GM21576 (cell line): ENCODE measurements around the gene PHKG2.
"Not testable (repeated sequence)": the region's sequence is repeated elsewhere in the genome, so short reads cannot be mapped to it uniquely, and the experiment has no call there.

Experiments used
- ATAC-seq: cut with Tn5 transposase; IDR thresholded peaks from one replicate; pipeline ENCODE4 v1.9.1; 2021; ENCODE audit warnings: mild to moderate bottlenecking, moderate library complexity; ENCODE audit not compliant: unreplicated experiment

PHKG2 gene, protein sequence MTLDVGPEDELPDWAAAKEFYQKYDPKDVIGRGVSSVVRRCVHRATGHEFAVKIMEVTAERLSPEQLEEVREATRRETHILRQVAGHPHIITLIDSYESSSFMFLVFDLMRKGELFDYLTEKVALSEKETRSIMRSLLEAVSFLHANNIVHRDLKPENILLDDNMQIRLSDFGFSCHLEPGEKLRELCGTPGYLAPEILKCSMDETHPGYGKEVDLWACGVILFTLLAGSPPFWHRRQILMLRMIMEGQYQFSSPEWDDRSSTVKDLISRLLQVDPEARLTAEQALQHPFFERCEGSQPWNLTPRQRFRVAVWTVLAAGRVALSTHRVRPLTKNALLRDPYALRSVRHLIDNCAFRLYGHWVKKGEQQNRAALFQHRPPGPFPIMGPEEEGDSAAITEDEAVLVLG

DNA sequence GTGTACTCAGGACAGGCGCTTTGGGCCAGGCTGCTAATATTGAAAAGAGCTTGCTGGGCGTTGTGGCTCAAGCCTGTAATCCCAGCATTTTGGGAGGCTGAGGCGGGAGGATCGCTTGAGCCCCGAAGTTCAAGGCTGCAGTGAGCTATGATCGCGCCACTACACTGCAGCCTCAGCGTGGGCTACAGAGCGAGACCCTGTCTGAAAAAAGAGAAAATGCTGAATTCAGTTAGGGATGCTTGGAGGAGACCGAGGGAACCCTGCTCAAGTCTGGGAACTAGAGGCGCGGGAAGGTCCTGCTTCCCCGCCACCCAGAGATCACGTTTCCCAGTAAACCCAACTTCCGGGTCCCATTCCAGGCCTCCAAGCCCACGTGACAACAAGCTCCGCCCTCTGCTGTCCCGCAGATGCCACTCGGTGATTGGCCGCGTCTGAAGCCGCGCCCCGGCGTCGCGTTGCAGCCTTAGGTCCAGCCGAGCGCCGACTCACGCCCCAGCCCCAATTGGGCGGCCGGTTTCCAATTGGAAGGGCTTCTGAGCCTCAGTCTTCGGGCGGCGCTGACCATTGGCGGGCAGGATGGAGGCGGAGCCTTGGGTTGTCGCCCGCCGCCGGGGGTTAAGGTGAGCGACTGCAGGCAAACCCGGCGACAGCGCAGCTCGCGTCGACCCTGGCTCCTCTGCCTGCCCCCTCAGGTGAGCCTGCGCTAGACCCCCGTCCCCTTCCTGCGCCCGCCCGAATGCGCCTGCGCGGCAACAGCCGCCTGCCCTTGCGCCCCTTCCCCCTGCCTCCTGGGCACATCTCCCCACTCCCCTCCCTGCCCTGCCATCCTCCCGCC lies at the start of gene PHKG2:
Gene PHKG2 (plus strand): TSS at position 627 of the 835 bp plus-strand sequence. CDS start 396 bp downstream, outside the sequence.
- peak; percentile 94 for ATAC-seq

DNA sequence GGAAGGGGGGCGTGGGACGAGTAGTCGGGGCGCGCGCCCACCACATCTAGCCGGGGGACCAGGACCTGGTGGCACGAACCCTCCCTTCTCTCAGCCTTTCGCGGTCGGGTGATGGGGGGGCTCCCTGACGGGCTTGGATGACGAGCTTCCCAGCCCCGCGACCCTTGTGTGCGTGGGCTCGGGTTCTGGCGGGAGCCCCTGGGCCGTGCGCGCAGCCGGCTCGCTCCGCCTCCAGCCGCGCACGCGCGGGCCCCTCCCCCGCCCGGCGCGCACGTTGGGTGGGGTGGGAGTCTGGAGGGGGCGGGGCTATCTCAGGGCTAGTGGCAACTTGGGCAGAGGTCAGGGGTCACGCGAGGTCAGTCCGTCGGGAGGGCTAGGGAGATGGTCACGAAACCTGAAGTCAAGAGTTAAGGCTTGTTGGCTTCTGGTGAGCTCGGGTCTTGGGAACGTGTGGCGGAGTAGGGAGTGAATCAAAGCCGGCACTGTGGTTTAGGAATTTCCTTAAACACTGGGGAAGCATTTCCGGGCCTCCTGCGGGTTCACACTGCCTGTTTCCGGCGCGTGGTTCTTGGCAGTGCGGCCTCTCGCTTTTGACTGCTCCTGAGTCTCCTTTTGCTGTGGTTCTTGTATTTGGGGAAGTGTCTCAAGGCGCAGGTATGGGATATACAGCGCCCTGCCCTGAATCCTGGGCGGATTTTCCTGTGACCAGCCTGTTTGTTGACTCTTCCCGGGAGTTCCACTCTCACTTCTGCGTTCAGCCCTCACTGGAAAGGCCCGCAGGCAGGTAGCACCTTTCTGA lies 49.2 kb upstream of the PHKG2 start, which contains the start of gene SRCAP:
Gene SRCAP (plus strand): TSS at position 356 of the 799 bp plus-strand sequence. CDS start 1,654 bp downstream, outside the sequence.
- ATAC-seq = peak; percentile 27

DNA sequence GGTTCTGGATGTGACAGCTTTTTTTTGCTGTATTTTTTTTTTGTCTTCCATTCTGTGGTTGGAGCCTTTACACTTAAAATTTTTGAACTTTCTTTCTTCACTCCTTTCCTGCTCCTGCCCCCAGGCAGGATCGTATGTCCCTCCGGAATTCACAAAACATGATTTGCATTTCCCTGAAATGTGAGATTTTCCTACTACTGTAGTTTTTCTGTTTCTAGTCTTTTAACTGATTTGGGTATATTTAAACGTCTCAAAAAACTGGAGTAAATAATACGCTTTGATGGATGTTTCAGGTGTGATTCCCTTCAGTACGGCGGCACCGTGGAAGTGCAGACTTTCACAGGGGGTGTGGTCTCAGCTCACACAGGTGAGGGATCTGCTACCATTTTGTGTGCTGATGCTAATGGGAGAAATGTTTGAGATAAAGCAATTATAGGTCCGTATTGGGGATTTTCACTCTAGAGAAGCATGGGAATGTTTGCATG lies 48.6 kb upstream of the PHKG2 start:
- ATAC-seq = no peak

DNA sequence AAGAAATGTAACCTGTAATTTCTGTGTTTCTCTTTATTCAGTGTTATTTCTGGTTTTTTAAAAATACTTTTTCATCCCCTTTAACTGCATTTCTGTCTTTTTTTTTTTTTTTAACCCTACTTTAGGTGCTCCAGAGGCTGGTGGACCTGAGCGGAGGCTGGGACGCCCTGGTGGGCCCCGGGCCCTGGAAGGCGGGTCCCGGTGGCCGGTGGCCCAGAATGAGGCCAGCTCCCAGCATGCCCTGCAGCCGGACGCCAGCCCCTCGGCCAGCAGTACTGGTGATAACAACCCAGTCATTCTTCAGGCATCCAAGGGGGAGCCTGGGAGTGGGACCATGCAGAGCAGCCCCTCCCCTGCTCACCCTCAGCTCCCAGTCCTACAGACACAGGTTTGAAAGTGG lies 47.7 kb upstream of the PHKG2 start:
- ATAC-seq = no peak

DNA sequence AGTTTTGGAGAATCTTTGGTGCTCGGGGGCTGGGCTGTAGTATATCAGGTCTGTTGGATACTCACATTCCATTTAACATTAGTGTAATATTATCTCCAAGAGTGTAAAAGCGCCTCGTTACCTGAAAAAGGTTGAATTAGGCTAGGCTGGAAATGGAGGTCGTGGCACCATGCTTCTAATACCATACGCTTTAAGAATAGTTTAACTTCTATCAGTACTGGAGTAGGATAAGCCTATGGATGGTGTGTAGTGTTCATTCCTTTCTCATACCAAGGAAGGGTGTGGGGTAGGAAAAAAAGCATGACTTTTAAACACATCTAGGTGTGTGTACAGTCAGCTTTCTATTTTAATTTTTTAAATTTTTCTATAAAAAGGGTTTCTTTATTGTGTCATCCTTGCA lies 47.3 kb upstream of the PHKG2 start:
- ATAC-seq = no peak

DNA sequence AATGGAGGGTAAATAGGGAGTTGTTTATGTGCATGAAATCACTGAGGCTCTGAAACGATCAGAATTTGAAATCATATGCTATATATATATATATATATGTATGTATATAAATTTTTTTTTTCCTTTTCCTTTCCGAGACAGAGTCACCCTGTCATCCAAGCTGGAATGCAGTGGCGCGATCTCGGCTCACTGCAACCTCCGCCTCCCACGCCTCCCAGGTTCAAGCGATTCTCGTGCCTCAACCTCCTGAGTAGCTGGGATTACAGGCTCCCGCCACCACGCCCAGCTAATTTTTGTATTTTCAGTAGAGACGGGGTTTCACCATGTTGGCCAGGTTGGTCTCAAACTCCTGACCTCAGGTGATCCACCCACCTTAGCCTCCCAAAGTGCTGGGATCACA lies 45.2 kb upstream of the PHKG2 start:
- not testable (repeated sequence) for ATAC-seq

DNA sequence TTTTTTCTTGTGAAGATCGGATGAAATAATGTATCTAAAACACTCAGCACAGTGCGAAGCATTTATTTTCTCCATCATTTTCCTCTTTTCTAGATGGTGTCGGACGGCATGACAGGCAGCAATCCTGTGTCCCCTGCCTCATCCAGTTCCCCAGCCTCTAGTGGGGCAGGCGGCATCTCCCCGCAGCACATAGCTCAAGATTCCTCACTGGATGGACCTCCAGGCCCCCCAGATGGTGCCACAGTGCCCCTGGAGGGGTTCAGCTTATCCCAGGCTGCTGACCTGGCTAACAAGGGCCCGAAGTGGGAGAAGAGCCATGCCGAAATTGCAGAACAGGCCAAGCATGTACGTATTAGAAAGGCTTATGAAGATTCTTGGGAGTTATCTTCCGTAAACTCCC lies 44.3 kb upstream of the PHKG2 start:
- no peak for ATAC-seq

DNA sequence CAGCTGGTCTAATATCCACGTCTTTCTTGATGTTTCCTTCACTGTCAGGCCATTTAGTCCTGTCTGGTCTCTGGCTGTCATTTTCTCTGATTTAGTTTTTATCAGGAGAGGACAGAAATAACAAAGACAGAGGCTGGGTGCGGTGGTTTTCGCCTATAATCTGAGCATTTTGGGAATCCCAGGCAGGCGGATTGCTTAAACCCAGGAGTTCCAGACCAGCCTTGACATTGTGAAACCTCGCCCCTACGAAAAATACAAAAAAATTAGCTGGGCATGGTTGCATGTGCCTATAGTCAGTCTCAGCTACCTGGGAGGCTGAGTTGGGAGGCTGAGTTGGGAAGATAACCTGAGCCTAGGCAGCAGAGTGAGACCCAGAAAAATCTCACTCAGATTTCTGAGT lies 42.2 kb upstream of the PHKG2 start:
- ATAC-seq = no peak

DNA sequence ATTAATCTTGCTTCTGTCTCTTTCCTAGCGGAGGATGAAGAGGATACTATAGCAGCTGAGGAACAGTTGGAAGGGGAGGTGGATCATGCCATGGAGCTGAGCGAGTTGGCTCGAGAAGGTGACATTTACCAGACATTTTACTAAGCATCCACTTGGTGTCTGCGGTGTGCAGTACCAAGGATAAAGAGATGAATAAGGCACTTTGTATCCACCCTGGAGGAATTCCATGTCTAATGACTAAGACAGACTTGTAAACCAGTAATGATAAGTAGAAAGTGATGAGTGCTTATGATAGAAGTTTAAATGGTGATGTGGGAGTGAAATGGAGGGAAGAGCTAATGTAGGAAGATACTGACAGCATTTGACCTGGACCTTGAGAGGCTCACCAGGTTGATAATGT lies 37.3 kb upstream of the PHKG2 start:
- ATAC-seq = no peak

DNA sequence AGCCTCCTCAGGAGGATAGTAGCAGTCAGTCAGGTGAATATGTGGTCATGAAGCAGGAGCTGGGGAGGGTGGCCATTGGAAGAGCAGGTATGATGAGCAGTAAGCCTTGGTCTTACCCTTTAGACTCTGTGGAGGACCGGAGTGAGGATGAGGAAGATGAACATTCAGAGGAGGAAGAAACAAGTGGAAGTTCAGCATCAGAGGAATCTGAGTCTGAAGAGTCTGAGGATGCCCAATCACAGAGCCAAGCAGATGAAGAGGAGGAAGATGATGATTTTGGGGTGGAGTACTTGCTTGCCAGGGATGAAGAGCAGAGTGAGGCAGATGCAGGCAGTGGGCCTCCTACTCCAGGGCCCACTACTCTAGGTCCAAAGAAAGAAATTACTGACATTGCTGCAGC lies 36.5 kb upstream of the PHKG2 start:
- ATAC-seq = no peak

DNA sequence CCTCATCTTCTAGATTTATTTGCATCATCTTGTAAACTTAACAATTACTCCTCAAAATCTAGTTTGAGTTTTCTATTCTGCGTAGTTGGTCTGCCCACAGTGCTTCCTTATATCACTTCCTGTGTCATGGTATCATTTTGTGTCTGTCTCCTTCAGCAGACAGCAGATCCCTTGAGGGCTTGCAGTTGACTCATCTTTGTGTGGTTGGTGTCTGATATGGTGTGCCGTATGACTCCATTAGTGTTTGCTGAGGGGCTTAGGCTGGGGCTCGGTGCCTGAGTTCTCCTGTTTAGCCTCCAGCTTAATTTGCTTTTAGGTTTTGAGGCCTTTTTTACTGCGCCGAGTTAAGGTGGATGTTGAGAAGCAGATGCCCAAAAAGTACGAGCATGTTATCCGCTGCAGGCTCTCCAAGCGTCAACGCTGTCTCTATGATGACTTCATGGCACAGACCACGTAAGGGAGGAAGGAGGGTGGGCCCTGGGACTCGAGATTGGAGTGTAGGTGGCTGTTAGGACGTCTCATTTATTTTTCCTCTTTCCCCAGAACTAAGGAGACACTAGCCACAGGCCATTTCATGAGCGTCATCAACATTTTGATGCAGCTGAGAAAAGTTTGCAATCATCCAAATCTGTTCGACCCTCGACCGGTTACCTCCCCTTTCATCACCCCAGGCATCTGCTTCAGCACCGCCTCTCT lies 32.3 kb upstream of the PHKG2 start:
- ATAC-seq = no peak

DNA sequence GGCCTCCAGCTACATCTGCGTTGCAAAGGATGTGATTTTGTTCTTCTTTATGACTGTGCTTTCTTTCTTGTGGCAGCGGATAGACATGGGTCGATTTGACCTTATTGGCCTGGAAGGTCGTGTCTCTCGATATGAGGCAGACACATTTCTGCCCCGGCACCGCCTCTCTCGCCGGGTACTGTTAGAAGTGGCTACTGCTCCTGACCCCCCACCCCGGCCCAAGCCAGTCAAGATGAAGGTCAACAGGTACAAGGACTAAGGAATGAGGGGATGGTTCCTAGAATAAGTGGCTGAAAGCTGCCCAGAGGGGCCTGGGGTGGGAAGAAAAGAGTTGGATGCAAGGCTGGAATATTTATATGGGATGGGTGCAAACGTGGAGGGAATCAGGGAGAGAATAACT lies 28.1 kb upstream of the PHKG2 start:
- ATAC-seq = no peak

DNA sequence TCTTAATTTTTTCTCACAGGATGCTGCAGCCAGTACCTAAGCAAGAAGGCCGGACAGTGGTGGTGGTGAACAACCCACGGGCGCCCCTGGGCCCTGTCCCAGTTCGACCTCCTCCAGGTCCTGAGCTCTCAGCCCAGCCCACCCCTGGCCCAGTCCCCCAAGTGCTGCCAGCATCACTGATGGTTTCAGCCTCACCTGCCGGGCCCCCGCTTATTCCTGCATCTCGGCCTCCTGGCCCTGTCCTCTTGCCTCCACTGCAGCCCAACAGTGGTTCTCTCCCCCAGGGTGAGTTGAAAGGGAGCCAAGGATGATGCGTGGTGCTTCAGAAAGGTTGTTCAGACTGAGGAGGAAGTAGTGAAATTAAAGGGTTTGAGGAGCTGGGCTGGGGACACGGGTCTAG lies 27.5 kb upstream of the PHKG2 start:
- ATAC-seq = no peak

DNA sequence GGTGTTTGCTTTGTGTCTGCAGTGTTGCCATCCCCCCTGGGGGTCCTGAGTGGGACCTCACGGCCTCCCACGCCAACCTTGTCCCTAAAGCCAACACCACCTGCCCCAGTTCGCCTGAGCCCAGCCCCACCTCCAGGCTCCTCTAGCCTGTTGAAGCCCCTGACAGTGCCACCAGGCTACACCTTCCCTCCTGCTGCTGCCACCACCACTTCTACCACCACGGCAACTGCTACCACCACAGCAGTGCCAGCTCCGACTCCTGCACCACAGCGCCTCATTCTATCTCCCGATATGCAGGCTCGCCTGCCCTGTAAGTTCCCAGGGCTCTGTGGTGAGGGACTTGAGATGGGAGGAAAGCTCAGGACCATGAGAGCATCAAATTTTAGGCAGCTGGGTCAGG lies 27.1 kb upstream of the PHKG2 start:
- ATAC-seq = no peak

DNA sequence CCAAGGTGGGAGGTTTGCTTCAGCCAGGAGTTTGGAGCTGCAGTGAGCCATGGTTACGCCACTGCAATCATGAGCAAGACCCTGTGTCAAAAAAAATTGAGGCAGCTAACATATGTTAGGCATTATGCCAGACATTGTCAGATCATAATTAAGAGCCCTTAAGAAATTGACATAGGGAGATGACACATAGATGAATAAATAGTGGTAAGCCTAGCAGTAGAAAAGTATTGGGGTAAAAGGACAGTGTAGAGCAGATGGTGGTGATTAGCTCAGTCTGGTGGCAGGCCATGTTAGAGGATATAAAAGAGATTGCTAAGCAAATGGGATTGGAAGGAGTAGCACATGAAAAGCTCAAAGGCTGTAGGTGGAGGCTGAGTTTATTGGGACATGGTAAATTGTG lies 26.6 kb upstream of the PHKG2 start:
- ATAC-seq = no peak

DNA sequence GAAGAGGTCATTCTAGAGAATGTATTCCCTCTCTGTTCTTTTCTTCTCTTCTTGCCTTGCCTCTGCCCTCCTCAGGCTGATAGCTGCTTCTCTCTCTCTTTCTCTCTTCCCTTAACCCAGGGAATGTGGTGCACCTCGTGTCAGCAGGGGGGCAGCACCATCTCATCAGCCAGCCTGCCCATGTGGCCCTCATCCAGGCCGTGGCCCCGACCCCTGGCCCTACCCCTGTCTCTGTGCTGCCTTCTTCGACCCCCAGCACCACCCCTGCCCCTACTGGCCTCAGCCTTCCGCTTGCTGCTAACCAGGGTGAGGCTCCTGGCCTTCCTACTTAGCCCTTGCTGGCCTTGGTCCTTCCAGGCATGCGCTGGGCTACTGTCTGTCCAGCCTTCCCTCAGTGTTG lies 25.8 kb upstream of the PHKG2 start:
- no peak for ATAC-seq

DNA sequence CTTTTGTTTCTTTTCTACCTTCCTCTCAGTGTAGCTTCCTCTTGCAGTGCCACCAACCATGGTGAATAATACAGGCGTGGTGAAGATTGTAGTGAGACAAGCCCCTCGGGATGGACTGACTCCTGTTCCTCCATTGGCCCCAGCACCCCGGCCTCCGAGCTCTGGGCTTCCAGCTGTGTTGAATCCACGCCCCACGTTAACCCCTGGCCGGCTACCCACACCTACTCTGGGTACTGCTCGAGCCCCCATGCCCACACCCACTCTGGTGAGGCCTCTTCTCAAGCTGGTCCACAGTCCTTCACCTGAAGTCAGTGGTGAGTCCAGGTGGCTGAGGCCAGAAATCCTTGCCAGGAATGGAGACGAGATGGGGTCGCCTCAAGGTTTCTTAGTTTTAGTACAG lies 25.3 kb upstream of the PHKG2 start:
- no peak for ATAC-seq

DNA sequence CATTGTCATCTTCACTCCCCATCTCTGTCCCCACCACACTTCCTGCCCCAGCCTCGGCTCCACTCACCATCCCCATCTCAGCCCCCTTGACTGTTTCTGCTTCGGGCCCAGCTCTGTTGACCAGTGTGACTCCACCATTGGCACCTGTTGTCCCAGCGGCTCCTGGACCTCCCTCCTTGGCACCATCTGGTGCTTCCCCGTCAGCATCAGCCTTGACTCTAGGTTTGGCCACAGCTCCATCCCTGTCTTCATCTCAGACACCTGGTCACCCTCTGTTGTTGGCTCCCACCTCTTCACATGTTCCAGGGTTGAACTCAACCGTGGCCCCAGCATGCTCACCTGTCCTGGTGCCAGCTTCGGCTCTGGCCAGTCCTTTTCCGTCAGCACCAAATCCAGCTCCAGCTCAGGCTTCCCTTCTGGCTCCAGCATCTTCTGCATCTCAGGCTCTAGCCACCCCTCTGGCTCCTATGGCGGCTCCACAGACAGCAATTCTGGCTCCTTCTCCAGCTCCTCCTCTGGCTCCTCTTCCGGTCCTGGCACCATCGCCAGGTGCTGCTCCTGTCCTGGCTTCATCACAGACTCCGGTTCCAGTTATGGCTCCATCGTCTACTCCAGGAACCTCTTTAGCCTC lies 24.4 kb upstream of the PHKG2 start:
- ATAC-seq = no peak

DNA sequence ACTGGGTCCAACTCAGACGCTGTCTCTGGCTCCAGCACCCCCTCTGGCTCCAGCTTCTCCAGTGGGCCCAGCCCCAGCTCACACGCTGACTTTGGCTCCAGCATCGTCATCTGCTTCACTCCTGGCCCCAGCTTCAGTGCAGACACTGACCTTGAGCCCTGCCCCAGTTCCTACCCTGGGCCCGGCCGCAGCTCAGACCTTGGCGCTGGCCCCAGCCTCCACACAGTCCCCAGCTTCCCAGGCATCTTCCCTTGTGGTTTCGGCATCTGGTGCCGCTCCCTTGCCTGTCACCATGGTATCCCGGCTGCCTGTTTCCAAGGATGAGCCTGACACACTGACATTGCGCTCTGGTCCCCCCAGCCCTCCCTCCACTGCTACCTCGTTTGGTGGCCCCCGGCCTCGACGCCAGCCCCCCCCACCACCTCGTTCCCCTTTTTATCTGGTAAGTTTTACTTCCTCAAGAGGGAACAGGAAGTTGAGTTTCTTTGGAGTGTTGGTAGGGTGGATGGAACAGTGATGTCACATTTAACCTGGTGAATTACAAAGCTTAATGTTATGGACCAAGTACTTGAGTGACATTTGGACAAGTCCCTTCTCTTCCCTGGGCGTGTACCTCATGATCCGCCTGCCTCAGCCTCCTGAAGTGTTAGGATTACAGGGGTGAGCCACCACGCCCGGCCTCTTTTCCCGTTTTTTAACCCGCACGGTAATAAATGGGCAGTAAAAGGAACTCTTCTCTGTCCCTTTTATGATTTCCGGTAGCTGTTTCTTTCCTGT lies 23.4 kb upstream of the PHKG2 start:
- ATAC-seq = no peak
